ENCODE measurements around the gene SOAT2.
"Not testable (repeated sequence)": the region's sequence is repeated elsewhere in the genome, so short reads cannot be mapped to it uniquely, and the experiment has no call there.

Gene SOAT2

GRCh38 chr12:53090554-53090953 is 12.7 kb upstream of the SOAT2 start:
- no peak for TF ChIP-seq CTCF (IDR thresholded peaks at IDR 0.05; ENCODE audit: low read length)
- no peak for TF ChIP-seq EZH2 (optimal IDR thresholded peaks at IDR 0.05; ENCODE audit: low read depth, low read length)
- no peak for TF ChIP-seq EZH2phosphoT487 (IDR thresholded peaks at IDR 0.05; ENCODE audit: low read length)
- no peak overlapping the region for H3K27ac ChIP-seq (ENCODE audit: low read length)
- H3K36me3 ChIP-seq (replicated peaks; ENCODE audit: insufficient read depth, low read length), result no peaks in the 10 kb centered on the region
- H2AFZ ChIP-seq (ENCODE audit: low read length), result no peak overlapping the region
- H3K4me1 ChIP-seq (ENCODE audit: low read length), result no peaks in the 10 kb centered on the region
- H3K27me3 ChIP-seq (replicated peaks; ENCODE audit: insufficient read depth, low read length), result no peaks in the 10 kb centered on the region
- DNase-seq, result no peak
- no peak overlapping the region for H3K9ac ChIP-seq (ENCODE audit: low read length)
- no peaks in the 10 kb centered on the region for H3K9me3 ChIP-seq (replicated peaks; ENCODE audit: insufficient read depth, low read length)
- no peaks in the 10 kb centered on the region for H3F3A ChIP-seq (ENCODE audit: insufficient read depth, low read length)
- H4K20me1 ChIP-seq (ENCODE audit: insufficient read depth, low read length), result no peaks in the 10 kb centered on the region
- H3K79me2 ChIP-seq (ENCODE audit: low read length), result no peaks in the 10 kb centered on the region
- H3K4me3 ChIP-seq (ENCODE audit: low read length), result no peak overlapping the region
- H3K4me2 ChIP-seq (ENCODE audit: low read depth, low read length), result no peak overlapping the region
- no peaks in the 10 kb centered on the region for H3K9me2 ChIP-seq (replicated peaks; ENCODE audit: insufficient read depth, low read length)

- Histone ChIP-seq H3F3A (ENCODE audit: insufficient read depth, low read length) (no peaks in the 10 kb centered on the region), H3K79me2 (ENCODE audit: low read length) (no peaks in the 10 kb centered on the region), H3K4me3 (ENCODE audit: low read length) (no peak overlapping the region), H3K9me3 (replicated peaks; ENCODE audit: insufficient read depth, low read length) (no peaks in the 10 kb centered on the region), H3K36me3 (replicated peaks; ENCODE audit: insufficient read depth, low read length) (no peaks in the 10 kb centered on the region), H3K27ac (ENCODE audit: low read length) (no peak overlapping the region), H3K27me3 (replicated peaks; ENCODE audit: insufficient read depth, low read length) (0 out of 2 replicates have a peak, but pooled peaks cover under 1% of the 10 kb centered on the region), H3K4me1 (ENCODE audit: low read length) (no peaks in the 10 kb centered on the region), H3K4me2 (ENCODE audit: low read depth, low read length) (no peak overlapping the region), H3K9me2 (replicated peaks; ENCODE audit: insufficient read depth, low read length) (no peaks in the 10 kb centered on the region), H4K20me1 (ENCODE audit: insufficient read depth, low read length) (no peaks in the 10 kb centered on the region), H2AFZ (ENCODE audit: low read length) (no peak overlapping the region), H3K9ac (ENCODE audit: low read length) (no peak overlapping the region)
- no peak for DNase-seq
- no peak for TF ChIP-seq EZH2 (optimal IDR thresholded peaks at IDR 0.05; ENCODE audit: low read depth, low read length)
Measured at GRCh38 chr12:53091756-53092155, 11.5 kb upstream of the SOAT2 start.

- H3K4me2 ChIP-seq (ENCODE audit: low read depth, low read length), result no peak overlapping the region
- H3K27ac ChIP-seq (ENCODE audit: low read length), result no peak overlapping the region
Measured at GRCh38 chr12:53093777-53094393, 9.4 kb upstream of the SOAT2 start.

GRCh38 chr12:53094394-53094787 is 8.9 kb upstream of the SOAT2 start:
- no peak for DNase-seq
- no peak overlapping the region for H3K27ac ChIP-seq (ENCODE audit: low read length)
- H3K9me2 ChIP-seq (replicated peaks; ENCODE audit: insufficient read depth, low read length), result no peaks in the 10 kb centered on the region
- no peak overlapping the region for H2AFZ ChIP-seq (ENCODE audit: low read length)
- no peak overlapping the region for H3K9ac ChIP-seq (ENCODE audit: low read length)
- H4K20me1 ChIP-seq (ENCODE audit: insufficient read depth, low read length), result no peaks in the 10 kb centered on the region
- no peak overlapping the region for H3K4me2 ChIP-seq (ENCODE audit: low read depth, low read length)
- H3K27me3 ChIP-seq (replicated peaks; ENCODE audit: insufficient read depth, low read length), result 0 out of 2 replicates have a peak, but pooled peaks cover 7% of the 10 kb centered on the region
- H3K4me1 ChIP-seq (ENCODE audit: low read length), result peaks cover 14% of the 10 kb centered on the region
- TF ChIP-seq EZH2phosphoT487 (IDR thresholded peaks at IDR 0.05; ENCODE audit: low read length) (no peak), CTCF (IDR thresholded peaks at IDR 0.05; ENCODE audit: low read length) (no peak), EZH2 (optimal IDR thresholded peaks at IDR 0.05; ENCODE audit: low read depth, low read length) (no peak)
- H3K4me3 ChIP-seq (ENCODE audit: low read length), result no peak overlapping the region
- no peaks in the 10 kb centered on the region for H3K79me2 ChIP-seq (ENCODE audit: low read length)
- no peaks in the 10 kb centered on the region for H3K9me3 ChIP-seq (replicated peaks; ENCODE audit: insufficient read depth, low read length)
- H3F3A ChIP-seq (ENCODE audit: insufficient read depth, low read length), result peaks cover 4% of the 10 kb centered on the region; the same call in 1 of the 2 replicates
- H3K36me3 ChIP-seq (replicated peaks; ENCODE audit: insufficient read depth, low read length), result no peaks in the 10 kb centered on the region

More at GRCh38 chr12:53093777-53094393, 9.4 kb upstream of the SOAT2 start:
- DNase-seq, result no peak
- no peak overlapping the region for H3K4me3 ChIP-seq (ENCODE audit: low read length)
- no peaks in the 10 kb centered on the region for H3K9me3 ChIP-seq (replicated peaks; ENCODE audit: insufficient read depth, low read length)
- H3K36me3 ChIP-seq (replicated peaks; ENCODE audit: insufficient read depth, low read length), result no peaks in the 10 kb centered on the region
- 0 out of 2 replicates have a peak, but pooled peaks cover 7% of the 10 kb centered on the region for H3K27me3 ChIP-seq (replicated peaks; ENCODE audit: insufficient read depth, low read length)
- peaks cover 9% of the 10 kb centered on the region; the same call in 1 of the 2 replicates for H3K4me1 ChIP-seq (ENCODE audit: low read length)
- H3K9ac ChIP-seq (ENCODE audit: low read length), result no peak overlapping the region
- no peaks in the 10 kb centered on the region for H3K79me2 ChIP-seq (ENCODE audit: low read length)
- peaks cover 4% of the 10 kb centered on the region; the same call in 1 of the 2 replicates for H3F3A ChIP-seq (ENCODE audit: insufficient read depth, low read length)
- no peaks in the 10 kb centered on the region for H3K9me2 ChIP-seq (replicated peaks; ENCODE audit: insufficient read depth, low read length)
- no peak overlapping the region for H2AFZ ChIP-seq (ENCODE audit: low read length)
- no peak for TF ChIP-seq EZH2phosphoT487 (IDR thresholded peaks at IDR 0.05; ENCODE audit: low read length)
- TF ChIP-seq EZH2 (optimal IDR thresholded peaks at IDR 0.05; ENCODE audit: low read depth, low read length), result no peak
- H4K20me1 ChIP-seq (ENCODE audit: insufficient read depth, low read length), result no peaks in the 10 kb centered on the region

GRCh38 chr12:53094796-53095595 is 8.3 kb upstream of the SOAT2 start:
- H3K79me2 ChIP-seq (ENCODE audit: low read length); H3K4me2 ChIP-seq (ENCODE audit: low read depth, low read length); H3F3A ChIP-seq (ENCODE audit: insufficient read depth, low read length); H3K9me2 ChIP-seq (replicated peaks; ENCODE audit: insufficient read depth, low read length); H3K36me3 ChIP-seq (replicated peaks; ENCODE audit: insufficient read depth, low read length); H2AFZ ChIP-seq (ENCODE audit: low read length); DNase-seq; H3K27ac ChIP-seq (ENCODE audit: low read length); H3K9me3 ChIP-seq (replicated peaks; ENCODE audit: insufficient read depth, low read length); H3K4me3 ChIP-seq (ENCODE audit: low read length); H3K9ac ChIP-seq (ENCODE audit: low read length); H4K20me1 ChIP-seq (ENCODE audit: insufficient read depth, low read length); H3K27me3 ChIP-seq (replicated peaks; ENCODE audit: insufficient read depth, low read length): not testable (repeated sequence)
- H3K4me1 ChIP-seq (ENCODE audit: low read length), result peaks cover 14% of the 10 kb centered on the region

GRCh38 chr12:53095596-53095895 is 7.7 kb upstream of the SOAT2 start:
- DNase-seq; H3K79me2 ChIP-seq (ENCODE audit: low read length); H3K27ac ChIP-seq (ENCODE audit: low read length); H3K9ac ChIP-seq (ENCODE audit: low read length); H2AFZ ChIP-seq (ENCODE audit: low read length); H3K9me3 ChIP-seq (replicated peaks; ENCODE audit: insufficient read depth, low read length); H3K36me3 ChIP-seq (replicated peaks; ENCODE audit: insufficient read depth, low read length); H3K9me2 ChIP-seq (replicated peaks; ENCODE audit: insufficient read depth, low read length); H3K27me3 ChIP-seq (replicated peaks; ENCODE audit: insufficient read depth, low read length); H3F3A ChIP-seq (ENCODE audit: insufficient read depth, low read length); H4K20me1 ChIP-seq (ENCODE audit: insufficient read depth, low read length); H3K4me2 ChIP-seq (ENCODE audit: low read depth, low read length); H3K4me3 ChIP-seq (ENCODE audit: low read length): not testable (repeated sequence)
- H3K4me1 ChIP-seq (ENCODE audit: low read length), result peaks cover 14% of the 10 kb centered on the region
